Parathyroid adenoma (tissue), 2 donors: ENCODE data around the gene ZYX.

Experiments used
- H2AFZ ChIP-seq: fragments of 300-600 bp; sonication (generic); one replicate; pipeline ENCODE4 v1.7.0; 2017; ENCODE audit warnings: antibody characterized with exemption, mild to moderate bottlenecking
- H3K27ac ChIP-seq: fragments of 300-600 bp; sonication (generic); one replicate; pipeline ENCODE4 v1.7.0; 2017
- H3K27me3 ChIP-seq: fragments of 300-600 bp; sonication (generic); one replicate; pipeline ENCODE4 v1.7.0; 2017; ENCODE audit warnings: low read length; ENCODE audit not compliant: control insufficient read depth, insufficient read depth
- H3K36me3 ChIP-seq: fragments of 300-600 bp; sonication (generic); one replicate; pipeline ENCODE4 v1.7.0; 2017; ENCODE audit warnings: low read length; ENCODE audit not compliant: control insufficient read depth, insufficient read depth
- H3K4me1 ChIP-seq: fragments of 300-600 bp; sonication (generic); one replicate; pipeline ENCODE4 v1.7.0; 2017; ENCODE audit warnings: control low read depth
- H3K4me2 ChIP-seq: fragments of 300-600 bp; sonication (generic); one replicate; pipeline ENCODE4 v1.7.0; 2017; ENCODE audit warnings: low read length
- H3K4me3 ChIP-seq: fragments of 300-600 bp; sonication (generic); one replicate; pipeline ENCODE4 v1.7.0; 2017; ENCODE audit warnings: low read depth, low read length
- H3K79me2 ChIP-seq: fragments of 300-600 bp; sonication (generic); one replicate; pipeline ENCODE4 v1.7.0; 2017; ENCODE audit warnings: control low read depth
- H3K9ac ChIP-seq: fragments of 300-600 bp; sonication (generic); one replicate; pipeline ENCODE4 v1.7.0; 2017; ENCODE audit warnings: mild to moderate bottlenecking
- H3K9me3 ChIP-seq: fragments of 300-600 bp; sonication (generic); one replicate; pipeline ENCODE4 v1.7.0; 2017; ENCODE audit warnings: low read length; ENCODE audit not compliant: control insufficient read depth
- CTCF ChIP-seq: fragments of 300-600 bp; sonication (generic); IDR thresholded peaks from one replicate; pipeline ENCODE4 v1.7.0; 2017; ENCODE audit warnings: antibody characterized with exemption, mild to moderate bottlenecking
- donor health status: primary hyperparathyroidism.

ZYX gene

GRCh38 chr7:143380646-143381426 lies at the start of gene ZYX:
Gene ZYX, plus strand, starts transcription at chr7:143381345. Its CDS starts 227 bp downstream, at chr7:143381572.
- Histone ChIP-seq H3K27me3 (no peaks in the 10 kb centered on the region), H3K9me3 (no peaks in the 10 kb centered on the region), H2AFZ (peak within 1 kb of the TSS; percentile 90), H3K9ac (peak within 1 kb of the TSS; percentile 99), H3K36me3 (no peaks in the 10 kb centered on the region), H3K4me1 (peaks cover 17% of the 10 kb centered on the region), H3K27ac (peak within 1 kb of the TSS; percentile 87), H3K4me2 (peak within 1 kb of the TSS; percentile 96), H3K79me2 (peaks cover 7% of the 10 kb centered on the region), H3K4me3 (peak within 1 kb of the TSS; percentile 89)
- TF ChIP-seq CTCF: no peak

- Histone ChIP-seq H3K4me3 (no peak overlapping the region), H3K36me3 (no peaks in the 10 kb centered on the region), H3K4me1 (no peaks in the 10 kb centered on the region), H3K27ac (no peak overlapping the region), H3K79me2 (no peaks in the 10 kb centered on the region), H3K4me2 (no peak overlapping the region), H2AFZ (no peak overlapping the region), H3K27me3 (no peaks in the 10 kb centered on the region), H3K9me3 (no peaks in the 10 kb centered on the region), H3K9ac (no peak overlapping the region)
- TF ChIP-seq CTCF: no peak
Measured at GRCh38 chr7:143334244-143334643, 46.9 kb upstream of the ZYX start.

GRCh38 chr7:143337216-143337615 lies 43.9 kb upstream of the ZYX start:
- TF ChIP-seq CTCF: no peak
- H3K4me3 ChIP-seq: no peak overlapping the region
- no peak overlapping the region for H2AFZ ChIP-seq
- H3K9me3 ChIP-seq: no peaks in the 10 kb centered on the region
- no peaks in the 10 kb centered on the region for H3K36me3 ChIP-seq
- no peaks in the 10 kb centered on the region for H3K79me2 ChIP-seq
- no peaks in the 10 kb centered on the region for H3K27me3 ChIP-seq
- no peak overlapping the region for H3K4me2 ChIP-seq
- no peak overlapping the region for H3K9ac ChIP-seq
- no peak overlapping the region for H3K27ac ChIP-seq
- H3K4me1 ChIP-seq: no peaks in the 10 kb centered on the region

- no peaks in the 10 kb centered on the region for H3K9me3 ChIP-seq
- H3K36me3 ChIP-seq: no peaks in the 10 kb centered on the region
- no peak overlapping the region for H3K4me2 ChIP-seq
- TF ChIP-seq CTCF: no peak
- no peak overlapping the region for H3K9ac ChIP-seq
- no peak overlapping the region for H3K27ac ChIP-seq
- no peak overlapping the region for H3K4me3 ChIP-seq
- H3K79me2 ChIP-seq: no peaks in the 10 kb centered on the region
- no peaks in the 10 kb centered on the region for H3K27me3 ChIP-seq
- peaks cover 4% of the 10 kb centered on the region for H3K4me1 ChIP-seq
- H2AFZ ChIP-seq: no peak overlapping the region
Measured at GRCh38 chr7:143341842-143342241, 39.3 kb upstream of the ZYX start.

- Histone ChIP-seq H3K27ac (no peak overlapping the region), H3K27me3 (no peaks in the 10 kb centered on the region), H3K9ac (no peak overlapping the region), H2AFZ (no peak overlapping the region), H3K36me3 (no peaks in the 10 kb centered on the region), H3K79me2 (no peaks in the 10 kb centered on the region), H3K4me1 (peaks cover 4% of the 10 kb centered on the region), H3K4me3 (no peak overlapping the region), H3K9me3 (no peaks in the 10 kb centered on the region), H3K4me2 (no peak overlapping the region)
- TF ChIP-seq CTCF: no peak
Measured at GRCh38 chr7:143343596-143343995, 37.5 kb upstream of the ZYX start.
